ENCODE results near the gene CST8. TPM values are rescaled to one million over a fixed set of nuclear protein-coding genes. Genes with fewer than 3 reads are reported as not detected.
"Not testable (repeated sequence)": the region's sequence is repeated elsewhere in the genome, so short reads cannot be mapped to it uniquely, and the experiment has no call there.

Gene CST8
- total RNA-seq, 1 experiment from 2014 or later: not detected

DNA sequence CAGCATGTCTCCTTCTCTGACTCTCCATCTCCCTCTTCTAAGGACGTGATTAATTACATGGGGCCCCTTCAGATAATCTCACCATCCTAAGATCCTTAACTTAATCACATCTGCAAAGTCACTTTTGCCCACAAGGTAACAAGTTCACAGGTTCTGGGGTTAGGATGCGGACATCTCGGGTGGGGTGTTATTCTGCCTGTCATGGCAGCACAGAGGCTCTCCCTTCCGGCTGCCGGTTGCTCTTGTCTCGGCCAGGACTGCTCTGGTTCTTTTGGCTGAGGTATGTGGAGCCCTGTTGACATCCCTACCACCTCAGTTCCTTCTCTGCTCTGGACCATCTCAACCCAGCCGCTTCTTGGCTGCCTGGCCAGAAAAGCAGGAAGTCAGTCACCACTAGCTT is 34.0 kb upstream of the CST8 start:
- DNase-seq: no peak
- no peak overlapping the region for H3K4me3 ChIP-seq

GRCh38 chr20:23459461-23460150 is 31.3 kb upstream of the CST8 start:
- Histone ChIP-seq H3K4me1 (no peaks in the 10 kb centered on the region), H3K36me3 (no peaks in the 10 kb centered on the region)
- no peak for DNase-seq

More for the DNA sequence above, 34.0 kb upstream of the CST8 start:
- Histone ChIP-seq H3K4me1 (no peaks in the 10 kb centered on the region), H3K27me3 (no peaks in the 10 kb centered on the region; the same call in 1 of the 2 replicates), H3K27ac (no peak overlapping the region), H3K36me3 (no peaks in the 10 kb centered on the region), H3K9me3 (replicated peaks) (no peaks in the 10 kb centered on the region)

DNA sequence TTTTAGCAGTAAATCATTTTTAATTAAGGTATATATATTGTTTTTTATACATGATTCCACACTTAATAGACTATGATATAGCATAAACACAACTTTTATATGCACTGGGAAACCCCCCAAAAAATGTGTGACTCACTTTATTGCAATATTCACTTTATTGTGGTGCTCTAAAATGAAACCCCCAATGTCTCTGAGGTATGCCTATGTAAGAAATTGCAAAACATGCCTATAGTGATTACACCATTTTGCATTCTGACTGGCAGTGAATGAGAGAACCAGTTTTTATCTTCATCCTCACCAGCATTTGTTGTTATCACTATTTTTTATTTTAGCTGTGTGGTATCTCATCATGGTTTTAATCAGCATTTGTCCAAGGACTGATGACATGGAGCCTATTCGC is 29.7 kb upstream of the CST8 start:
- Histone ChIP-seq H3K4me1 (no peaks in the 10 kb centered on the region), H3K4me3 (no peak overlapping the region)
- DNase-seq: no peak

More at GRCh38 chr20:23459461-23460150, 31.3 kb upstream of the CST8 start:
- H3K27ac ChIP-seq: no peak overlapping the region
- no peak overlapping the region for H3K4me3 ChIP-seq
- no peaks in the 10 kb centered on the region for H3K9me3 ChIP-seq (replicated peaks)
- H3K27me3 ChIP-seq: no peaks in the 10 kb centered on the region

DNA sequence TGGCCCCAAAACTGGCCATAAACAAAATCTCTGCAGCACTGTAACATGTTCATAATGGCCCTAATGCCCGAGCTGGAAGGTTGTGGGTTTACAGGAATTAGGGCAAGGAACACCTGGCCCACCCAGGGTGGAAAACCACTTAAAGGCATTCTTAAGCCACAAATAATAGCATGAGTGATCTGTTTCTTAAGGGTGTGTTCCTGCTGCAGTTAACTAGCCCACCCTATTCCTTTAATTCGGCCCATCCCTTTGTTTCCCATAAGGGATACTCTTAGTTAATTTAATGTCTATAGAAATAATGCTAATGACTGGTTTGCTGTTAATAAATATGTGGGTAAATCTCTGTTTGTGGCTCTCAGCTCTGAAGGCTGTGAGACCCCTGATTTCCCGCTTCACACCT is 24.0 kb upstream of the CST8 start:
- not testable (repeated sequence) for H3K27me3 ChIP-seq, H3K4me3 ChIP-seq, DNase-seq, H3K36me3 ChIP-seq, H3K4me1 ChIP-seq, H3K27ac ChIP-seq
- H3K9me3 ChIP-seq (replicated peaks): peaks cover 11% of the 10 kb centered on the region; the same call in 1 of the 2 replicates

More for the DNA sequence above, 29.7 kb upstream of the CST8 start:
- Histone ChIP-seq H3K36me3 (no peaks in the 10 kb centered on the region), H3K27me3 (no peaks in the 10 kb centered on the region), H3K27ac (no peak overlapping the region), H3K9me3 (replicated peaks) (0 out of 2 replicates have a peak, but pooled peaks cover 3% of the 10 kb centered on the region)

DNA sequence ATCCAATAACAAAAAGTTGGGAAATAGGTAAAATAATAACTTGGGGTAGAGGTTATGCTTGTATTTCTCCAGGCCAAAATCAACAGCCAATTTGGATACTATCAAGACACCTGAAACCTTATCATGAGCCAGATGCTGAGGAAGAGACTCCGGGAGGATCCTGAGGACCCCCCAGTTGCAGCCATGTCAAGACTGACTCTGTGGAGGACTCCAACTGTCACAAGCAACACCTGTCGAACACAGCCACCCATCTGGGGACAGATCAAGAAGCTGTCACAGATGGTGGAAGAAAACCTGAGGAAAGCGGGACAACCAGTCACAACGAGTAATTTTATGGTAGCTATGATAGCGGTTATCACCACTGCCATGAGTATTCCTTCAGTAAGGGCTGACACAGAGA is 18.6 kb upstream of the CST8 start:
- not testable (repeated sequence) for H3K9me3 ChIP-seq (replicated peaks); H3K36me3 ChIP-seq; H3K27ac ChIP-seq; H3K4me3 ChIP-seq; DNase-seq; H3K4me1 ChIP-seq; H3K27me3 ChIP-seq

DNA sequence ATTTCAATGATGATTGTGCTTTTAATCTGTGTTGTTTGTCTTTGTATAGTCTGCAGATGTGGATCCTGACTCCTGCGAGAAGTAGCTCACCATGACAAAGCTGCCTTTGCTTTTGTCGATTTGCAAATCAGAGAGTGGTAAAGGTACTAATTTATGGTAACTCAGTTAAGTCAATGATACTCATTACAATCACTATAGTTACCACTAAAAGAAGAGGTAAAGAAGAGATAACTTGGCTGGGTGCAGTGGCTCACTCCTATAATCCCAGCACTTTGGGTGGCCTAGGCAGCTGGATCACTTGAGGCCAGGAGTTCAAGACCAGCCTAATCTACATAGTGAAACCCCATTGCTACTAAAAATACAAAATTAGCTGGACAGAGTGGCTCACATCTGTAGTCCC is 17.6 kb upstream of the CST8 start:
- not testable (repeated sequence) for H3K36me3 ChIP-seq; H3K27me3 ChIP-seq; H3K27ac ChIP-seq; H3K4me1 ChIP-seq; H3K4me3 ChIP-seq; DNase-seq; H3K9me3 ChIP-seq (replicated peaks)

DNA sequence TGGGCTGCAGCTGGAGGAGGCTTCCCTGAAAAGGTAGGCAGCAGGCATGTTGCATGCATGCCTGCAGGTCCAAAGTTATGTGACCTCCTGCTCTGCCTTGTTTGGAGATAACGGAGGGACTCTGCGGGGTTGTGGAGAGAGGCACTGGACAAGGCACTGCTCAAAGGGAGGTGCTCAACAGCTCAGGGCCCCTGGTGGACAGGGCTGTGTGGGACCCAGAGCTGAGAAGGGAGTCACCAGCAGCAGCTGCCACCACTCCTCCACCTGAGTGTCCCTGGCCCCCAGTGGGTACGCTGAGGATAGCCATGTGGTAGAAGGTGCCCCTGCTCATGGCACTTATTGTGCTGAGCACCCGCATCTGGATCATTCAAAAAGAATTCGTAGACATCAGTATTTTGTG is 15.5 kb upstream of the CST8 start:
- no peaks in the 10 kb centered on the region for H3K36me3 ChIP-seq
- no peak for DNase-seq
- no peaks in the 10 kb centered on the region for H3K9me3 ChIP-seq (replicated peaks)
- no peak overlapping the region for H3K27ac ChIP-seq
- no peak overlapping the region for H3K4me3 ChIP-seq
- no peaks in the 10 kb centered on the region for H3K4me1 ChIP-seq
- no peaks in the 10 kb centered on the region for H3K27me3 ChIP-seq

DNA sequence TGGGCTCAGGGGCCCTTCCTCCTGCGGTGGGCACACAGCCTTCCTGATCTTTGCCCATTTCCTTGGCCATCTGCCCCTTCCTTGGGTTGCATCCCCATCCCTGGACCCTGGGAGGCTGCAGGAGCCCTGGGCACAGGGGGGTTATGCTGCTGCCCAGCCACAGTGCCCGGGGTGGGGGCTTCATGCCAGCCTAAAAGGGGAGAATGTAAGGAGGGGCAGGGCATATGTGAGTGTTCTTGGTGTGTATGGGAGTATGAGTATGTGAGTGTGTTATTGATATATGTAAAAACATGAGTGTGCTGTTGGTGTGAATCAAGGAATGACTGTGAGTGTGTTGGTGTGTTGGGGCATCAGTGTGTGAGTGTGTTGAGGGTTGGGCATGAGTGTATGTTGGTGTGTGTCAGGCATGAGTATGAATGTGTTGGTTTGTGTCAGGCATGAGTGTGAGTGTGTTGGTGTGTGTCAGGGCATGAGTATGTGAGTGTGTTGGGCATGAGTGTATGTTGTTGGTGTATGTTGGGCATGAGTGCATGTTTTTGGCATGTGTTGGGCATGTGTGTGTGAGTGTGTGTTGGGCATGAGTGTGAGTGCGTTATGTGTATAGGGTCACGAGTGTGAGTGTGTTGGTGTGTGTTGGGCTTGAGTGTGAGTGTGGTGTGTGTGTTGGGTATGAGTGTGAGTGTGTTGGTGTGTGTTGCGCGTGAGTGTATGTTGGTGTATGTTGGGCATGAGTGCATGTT is 14.7 kb upstream of the CST8 start:
- no peaks in the 10 kb centered on the region for H3K4me1 ChIP-seq
- no peaks in the 10 kb centered on the region for H3K9me3 ChIP-seq (replicated peaks)
- DNase-seq: no peak
- H3K4me3 ChIP-seq: no peak overlapping the region
- no peaks in the 10 kb centered on the region for H3K27me3 ChIP-seq
- H3K27ac ChIP-seq: no peak overlapping the region
- no peaks in the 10 kb centered on the region for H3K36me3 ChIP-seq

- DNase-seq: no peak
- H3K9me3 ChIP-seq (replicated peaks): no peaks in the 10 kb centered on the region
- H3K4me3 ChIP-seq: no peak overlapping the region
- H3K27ac ChIP-seq: no peak overlapping the region
- peaks cover 1% of the 10 kb centered on the region; the same call in 1 of the 2 replicates for H3K27me3 ChIP-seq
- H3K36me3 ChIP-seq: no peaks in the 10 kb centered on the region
- H3K4me1 ChIP-seq: no peaks in the 10 kb centered on the region
These were observed 13.7 kb upstream of the CST8 start for GRCh38 chr20:23477223-23477622.

- Histone ChIP-seq H3K4me3 (no peak overlapping the region), H3K27me3 (peaks cover 3% of the 10 kb centered on the region; the same call in 1 of the 2 replicates), H3K27ac (no peak overlapping the region), H3K4me1 (no peaks in the 10 kb centered on the region), H3K36me3 (no peaks in the 10 kb centered on the region), H3K9me3 (replicated peaks) (no peaks in the 10 kb centered on the region)
- DNase-seq: no peak
These were observed 11.9 kb upstream of the CST8 start for GRCh38 chr20:23479043-23479442.

DNA sequence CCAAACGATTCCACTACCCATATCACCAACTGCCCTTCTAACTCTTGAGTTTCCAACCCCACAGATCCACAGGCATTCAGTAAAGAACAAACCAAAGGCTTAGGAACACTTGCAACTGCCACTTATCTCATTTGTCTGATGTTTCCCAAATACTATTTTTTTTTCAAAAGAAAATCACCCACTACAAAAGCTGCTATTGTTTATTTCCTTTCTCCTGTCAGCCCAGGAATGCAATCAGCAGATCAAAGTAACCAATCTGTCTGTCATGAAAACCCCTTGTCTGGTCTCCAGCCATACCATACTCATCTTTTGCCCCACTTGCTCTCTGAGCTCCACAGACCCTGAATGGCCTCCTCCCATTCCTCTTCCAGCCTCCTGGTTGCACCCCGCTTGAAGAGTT is 8.8 kb upstream of the CST8 start:
- H3K9me3 ChIP-seq (replicated peaks): no peaks in the 10 kb centered on the region; the same call in 1 of the 2 replicates
- H3K4me3 ChIP-seq: no peak overlapping the region
- peaks cover 3% of the 10 kb centered on the region; the same call in 1 of the 2 replicates for H3K27me3 ChIP-seq
- no peak overlapping the region for H3K27ac ChIP-seq
- no peak for DNase-seq
- H3K4me1 ChIP-seq: no peaks in the 10 kb centered on the region
- no peaks in the 10 kb centered on the region for H3K36me3 ChIP-seq

DNA sequence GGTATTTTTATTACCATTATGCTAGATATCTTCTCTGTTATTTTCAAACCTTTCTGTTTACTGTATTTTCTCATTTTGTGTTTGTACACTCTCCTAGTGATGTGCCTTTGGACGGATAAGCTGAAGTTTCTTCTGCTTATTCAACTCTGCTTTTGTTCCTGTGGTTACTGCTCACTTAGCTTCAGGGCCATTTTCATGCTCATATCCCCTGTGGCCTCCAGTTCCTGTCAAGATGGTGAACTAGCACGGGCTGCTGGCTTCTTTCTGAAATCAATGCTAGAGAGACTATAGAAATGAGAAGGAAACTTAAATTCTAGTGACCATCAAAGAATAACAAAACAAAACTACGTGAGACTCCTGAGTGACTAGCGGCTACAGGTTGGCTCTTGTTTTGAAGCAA is 6.8 kb upstream of the CST8 start:
- Histone ChIP-seq H3K27me3 (peaks cover 3% of the 10 kb centered on the region; the same call in 1 of the 2 replicates), H3K27ac (no peak overlapping the region), H3K36me3 (no peaks in the 10 kb centered on the region), H3K4me3 (no peak overlapping the region), H3K4me1 (no peaks in the 10 kb centered on the region), H3K9me3 (replicated peaks) (no peaks in the 10 kb centered on the region; the same call in 1 of the 2 replicates)
- DNase-seq: no peak

GRCh38 chr20:23488470-23488869 is 2.4 kb upstream of the CST8 start:
- H3K27ac ChIP-seq: no peak overlapping the region
- no peaks in the 10 kb centered on the region for H3K27me3 ChIP-seq
- DNase-seq: no peak
- no peak overlapping the region for H3K4me3 ChIP-seq
- no peaks in the 10 kb centered on the region; the same call in 1 of the 2 replicates for H3K9me3 ChIP-seq (replicated peaks)
- no peaks in the 10 kb centered on the region for H3K4me1 ChIP-seq
- no peaks in the 10 kb centered on the region for H3K36me3 ChIP-seq

- H3K4me1 ChIP-seq: no peaks in the 10 kb centered on the region
- H3K36me3 ChIP-seq: no peaks in the 10 kb centered on the region
- no peak for DNase-seq
- no peak overlapping the region for H3K4me3 ChIP-seq
- no peaks in the 10 kb centered on the region; the same call in 1 of the 2 replicates for H3K9me3 ChIP-seq (replicated peaks)
- no peaks in the 10 kb centered on the region for H3K27me3 ChIP-seq
- H3K27ac ChIP-seq: no peak overlapping the region
These were observed 1.9 kb upstream of the CST8 start for GRCh38 chr20:23488996-23489395.

DNA sequence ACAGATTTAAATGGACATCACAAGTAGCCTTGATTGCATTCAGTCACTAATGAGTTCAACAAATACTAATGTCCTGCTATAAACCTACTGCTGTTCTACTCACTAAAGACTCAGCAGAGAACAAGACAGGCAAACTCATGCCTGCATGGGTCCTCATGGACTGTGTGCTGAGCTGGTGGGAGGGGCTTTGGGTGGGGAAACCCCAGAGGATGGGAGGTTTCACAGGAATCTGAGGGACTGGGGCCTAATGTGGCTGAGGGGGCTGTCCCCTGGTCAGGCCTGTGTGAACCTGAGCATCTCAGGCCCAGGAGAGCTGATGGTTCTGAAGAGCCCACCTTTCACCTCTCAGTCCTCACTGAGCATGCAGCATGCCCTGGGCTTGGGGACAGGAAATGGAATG is 1.4 kb downstream of the CST8 start:
- H3K4me3 ChIP-seq: no peak overlapping the region
- H3K27ac ChIP-seq: no peak overlapping the region
- no peaks in the 10 kb centered on the region for H3K4me1 ChIP-seq
- no peaks in the 10 kb centered on the region for H3K9me3 ChIP-seq (replicated peaks)
- DNase-seq: no peak
- no peaks in the 10 kb centered on the region for H3K27me3 ChIP-seq
- H3K36me3 ChIP-seq: no peaks in the 10 kb centered on the region

Data from SJCRH30 (cell line).